Esophagus muscularis mucosa (tissue), 4 donors: ENCODE results near the gene NELFA. TPM values are rescaled to one million over a fixed set of nuclear protein-coding genes. Genes with fewer than 3 reads are reported as not detected.

ENCODE experiments used
- DNase-seq: peaks from one replicate; pipeline ENCODE4 v3.0.0-alpha.2; 2017; ENCODE audit errors: extremely low spot score
- H3K27ac ChIP-seq, 4 donors: fragments of 200-600 bp; sonication (generic); replicated peaks in 1 of 4; 1 replicate in 3 of 4; 2 replicates in 1 of 4; pipeline ENCODE4 v1.5.1; 2016 to 2019; ENCODE audit warnings: mild to moderate bottlenecking in 1 of 4
- H3K27me3 ChIP-seq, 4 donors: fragments of 200-600 bp; sonication (generic); one replicate each; pipeline versions ENCODE4 v1.5.1 to v1.6.0; 2016 to 2019
- H3K36me3 ChIP-seq, 4 donors: fragments of 200-600 bp; sonication (generic); one replicate each; pipeline ENCODE4 v1.5.1; 2016 to 2019
- H3K4me1 ChIP-seq, 4 donors: fragments of 200-600 bp; sonication (generic); one replicate each; pipeline ENCODE4 v1.5.1; 2016 to 2019
- H3K4me3 ChIP-seq, 4 donors: fragments of 200-600 bp; sonication (generic); 1 replicate in 2 of 4; 2 replicates in 2 of 4; pipeline ENCODE4 v1.5.1; 2016 to 2019; ENCODE audit warnings: mild to moderate bottlenecking in 4 of 4, moderate library complexity in 1 of 4
- H3K9me3 ChIP-seq, 4 donors: fragments of 200-600 bp; sonication (generic); 1 replicate in 3 of 4; 2 replicates in 1 of 4; pipeline ENCODE4 v1.5.1; 2016 to 2019
- CTCF ChIP-seq, 3 experiments: fragments of 200-600 bp in 2 of 3; fragments of 450-650 bp in 1 of 3; sonication (generic) in 2 of 3; IDR thresholded peaks; one replicate each; pipeline ENCODE4 v1.5.1; 2017 to 2019; ENCODE audit warnings: antibody characterized with exemption in 3 of 3, mild to moderate bottlenecking in 2 of 3, moderate library complexity in 1 of 3
- EP300 ChIP-seq: sonication (generic); formaldehyde crosslinking; IDR thresholded peaks from one replicate; pipeline ENCODE4 v1.6.1; 2017; ENCODE audit warnings: antibody characterized with exemption
- POLR2A ChIP-seq: fragments of 450-650 bp; IDR thresholded peaks from one replicate; pipeline ENCODE4 v1.6.1; 2017; ENCODE audit warnings: antibody characterized with exemption, moderate library complexity, mild to moderate bottlenecking, low read depth
- POLR2AphosphoS5 ChIP-seq, 2 donors: sonication (generic); formaldehyde crosslinking; IDR thresholded peaks; one replicate each; pipeline ENCODE4 v1.6.1; 2017; ENCODE audit warnings: antibody characterized with exemption in 2 of 2
- WGBS: methylation state at CpG from one replicate; pipeline ENCODE4 v1.1.5; 2018; 5-methylcytosine and 5-hydroxymethylcytosine counted together
- intact Hi-C: fragments of 100-400 bp; cut with DNase I; formaldehyde crosslinking; loops from one replicate; pipeline ENCODE4 v1.15.1; 2023
- total RNA-seq, 4 donors: library from RNA; depleted of rRNA; stranded (reverse); fragments of >200 nt; gene quantifications; one replicate each; pipeline versions ENCODE4 v1.1.0 to v1.2.1, GENCODE V29; 2016

The NELFA gene
- total RNA-seq, 4 donors from 2014 or later = 15.4 to 23.7 (median 18.7) TPM

- H3K27me3 ChIP-seq = no peaks in the 10 kb centered on the region
- peaks cover 30 to 61% (median 58%) of the 10 kb centered on the region in 4 donors for H3K36me3 ChIP-seq
- no peak for TF ChIP-seq POLR2AphosphoS5 (IDR thresholded peaks at IDR 0.05)
- no peak for TF ChIP-seq CTCF (IDR thresholded peaks at IDR 0.05)
- TF ChIP-seq POLR2A = no peak
- H3K27ac ChIP-seq = no peak overlapping the region
- H3K9me3 ChIP-seq = no peaks in the 10 kb centered on the region
- DNase-seq = no peak
- no peak overlapping the region for H3K4me3 ChIP-seq
- peaks cover 0 to 15% (median 8%) of the 10 kb centered on the region in 4 donors for H3K4me1 ChIP-seq
- 96% methylated on average over 11 of the region's 11 CpGs for WGBS
- intact Hi-C loops = no loop called here
These were observed 17.7 kb downstream of the NELFA start for GRCh38 chr4:1991087-1991486.

GRCh38 chr4:1990676-1991075, 18.1 kb downstream of the NELFA start:
- Histone ChIP-seq H3K27ac (no peak overlapping the region), H3K27me3 (no peaks in the 10 kb centered on the region), H3K4me3 (no peak overlapping the region), H3K36me3 (peaks cover 35 to 65% (median 62%) of the 10 kb centered on the region in 4 donors), H3K4me1 (peaks cover 0 to 15% (median 8%) of the 10 kb centered on the region in 4 donors), H3K9me3 (no peaks in the 10 kb centered on the region)
- TF ChIP-seq EP300 (no peak), CTCF (IDR thresholded peaks at IDR 0.05) (no peak), POLR2A (no peak), POLR2AphosphoS5 (IDR thresholded peaks at IDR 0.05) (no peak)
- intact Hi-C loops = no loop called here
- no peak for DNase-seq
- 90% methylated on average over 5 of the region's 5 CpGs for WGBS

GRCh38 chr4:1990348-1990645, 18.5 kb downstream of the NELFA start:
- Histone ChIP-seq H3K4me3 (no peak overlapping the region), H3K27me3 (no peaks in the 10 kb centered on the region), H3K36me3 (peaks cover 38 to 69% (median 66%) of the 10 kb centered on the region in 4 donors), H3K4me1 (peaks cover 0 to 15% (median 8%) of the 10 kb centered on the region in 4 donors), H3K27ac (no peak overlapping the region), H3K9me3 (no peaks in the 10 kb centered on the region)
- intact Hi-C loops = no loop called here
- DNase-seq = no peak
- TF ChIP-seq POLR2AphosphoS5 (IDR thresholded peaks at IDR 0.05) (no peak), CTCF (IDR thresholded peaks at IDR 0.05) (no peak), EP300 (no peak), POLR2A (no peak)
- 96% methylated on average over 9 of the region's 10 CpGs for WGBS

- no peak for DNase-seq
- Histone ChIP-seq H3K4me1 (peaks cover 0 to 15% (median 8%) of the 10 kb centered on the region in 4 donors), H3K27me3 (no peaks in the 10 kb centered on the region), H3K4me3 (no peak overlapping the region), H3K36me3 (peaks cover 40 to 75% (median 72%) of the 10 kb centered on the region in 4 donors), H3K27ac (no peak overlapping the region), H3K9me3 (no peaks in the 10 kb centered on the region)
- intact Hi-C loops = no loop called here
- TF ChIP-seq CTCF (IDR thresholded peaks at IDR 0.05) (no peak), EP300 (no peak), POLR2AphosphoS5 (IDR thresholded peaks at IDR 0.05) (no peak), POLR2A (no peak)
- 92% methylated on average over 29 of the region's 33 CpGs for WGBS
These were observed 19.0 kb downstream of the NELFA start for GRCh38 chr4:1989533-1990347.

- intact Hi-C loops = no loop called here
- Histone ChIP-seq H3K27me3 (no peaks in the 10 kb centered on the region), H3K4me3 (no peak overlapping the region), H3K27ac (no peak overlapping the region), H3K4me1 (peaks cover 6 to 15% (median 8%) of the 10 kb centered on the region in 4 donors), H3K36me3 (peaks cover 50 to 89% (median 86%) of the 10 kb centered on the region in 4 donors), H3K9me3 (no peaks in the 10 kb centered on the region)
- WGBS = 93% methylated on average over 12 of the region's 12 CpGs
- TF ChIP-seq EP300 (no peak), CTCF (IDR thresholded peaks at IDR 0.05) (no peak), POLR2A (no peak), POLR2AphosphoS5 (IDR thresholded peaks at IDR 0.05) (no peak)
- DNase-seq = no peak
These were observed 20.4 kb downstream of the NELFA start for GRCh38 chr4:1988327-1988724.
